ENCODE data around the gene CLIC3.
"Not testable (repeated sequence)": the region's sequence is repeated elsewhere in the genome, so short reads cannot be mapped to it uniquely, and the experiment has no call there.

CLIC3 gene

DNA sequence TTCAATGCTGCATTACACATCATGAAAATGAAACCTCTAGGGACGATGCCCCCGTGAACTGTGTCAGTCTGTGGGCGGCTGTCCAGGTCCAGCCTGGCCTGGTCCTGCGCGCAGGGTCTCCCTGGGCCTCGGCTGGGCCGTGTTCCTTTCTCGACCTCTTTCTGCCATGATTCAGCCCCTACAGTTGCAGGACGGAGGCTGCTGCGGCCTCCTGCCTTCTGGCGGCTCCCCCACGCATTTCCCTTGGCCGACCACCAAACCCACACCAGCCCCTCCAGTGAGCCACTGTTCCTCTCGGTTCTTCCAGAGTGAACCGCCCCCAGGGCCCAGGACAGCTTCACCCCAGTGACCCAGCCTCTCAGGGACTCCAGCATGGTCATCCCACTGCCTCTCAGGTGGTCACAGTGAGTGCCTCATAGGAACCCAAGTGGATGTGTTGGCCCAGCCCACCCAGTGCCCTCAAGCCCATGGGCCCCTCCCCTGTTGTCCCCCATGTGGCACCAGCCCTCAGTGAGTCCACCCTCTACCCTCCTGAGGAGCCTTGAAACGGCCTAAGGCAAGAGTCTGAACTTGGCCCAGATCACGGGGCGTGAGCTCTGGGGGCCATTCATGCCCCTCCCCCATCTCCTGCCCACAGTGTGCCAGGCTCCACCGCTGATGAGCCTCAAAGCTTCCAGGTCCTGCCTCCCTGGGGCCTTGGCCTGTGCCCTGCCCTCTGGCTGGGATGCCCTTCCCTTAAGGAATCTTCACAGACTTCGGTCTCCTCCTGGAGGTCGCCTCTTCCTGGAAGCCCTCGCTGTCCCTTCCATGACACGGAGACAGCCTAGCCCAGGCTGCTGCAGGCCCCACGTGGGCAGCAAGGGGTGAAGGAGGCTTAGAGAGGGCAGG lies 10.0 kb upstream of the CLIC3 start:
- TF ChIP-seq, protein P1, sequence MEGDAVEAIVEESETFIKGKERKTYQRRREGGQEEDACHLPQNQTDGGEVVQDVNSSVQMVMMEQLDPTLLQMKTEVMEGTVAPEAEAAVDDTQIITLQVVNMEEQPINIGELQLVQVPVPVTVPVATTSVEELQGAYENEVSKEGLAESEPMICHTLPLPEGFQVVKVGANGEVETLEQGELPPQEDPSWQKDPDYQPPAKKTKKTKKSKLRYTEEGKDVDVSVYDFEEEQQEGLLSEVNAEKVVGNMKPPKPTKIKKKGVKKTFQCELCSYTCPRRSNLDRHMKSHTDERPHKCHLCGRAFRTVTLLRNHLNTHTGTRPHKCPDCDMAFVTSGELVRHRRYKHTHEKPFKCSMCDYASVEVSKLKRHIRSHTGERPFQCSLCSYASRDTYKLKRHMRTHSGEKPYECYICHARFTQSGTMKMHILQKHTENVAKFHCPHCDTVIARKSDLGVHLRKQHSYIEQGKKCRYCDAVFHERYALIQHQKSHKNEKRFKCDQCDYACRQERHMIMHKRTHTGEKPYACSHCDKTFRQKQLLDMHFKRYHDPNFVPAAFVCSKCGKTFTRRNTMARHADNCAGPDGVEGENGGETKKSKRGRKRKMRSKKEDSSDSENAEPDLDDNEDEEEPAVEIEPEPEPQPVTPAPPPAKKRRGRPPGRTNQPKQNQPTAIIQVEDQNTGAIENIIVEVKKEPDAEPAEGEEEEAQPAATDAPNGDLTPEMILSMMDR (IDR thresholded peaks at IDR 0.05; ENCODE audit: insufficient read depth, low read length, missing control alignments) = no peak
- H3K4me3 ChIP-seq (ENCODE audit: low read depth, low read length) = no peak overlapping the region
- DNase-seq (ENCODE audit: low read depth, low spot score) = no peak
- CTCF ChIA-PET = interaction anchor here (1.2 to 1.4 kb wide), 2 partner anchors 9 to 22 kb away, joined by 3 to 4 read pairs; partner anchors contain the start of gene ABCA2
- POLR2A ChIA-PET = no interaction called here

DNA sequence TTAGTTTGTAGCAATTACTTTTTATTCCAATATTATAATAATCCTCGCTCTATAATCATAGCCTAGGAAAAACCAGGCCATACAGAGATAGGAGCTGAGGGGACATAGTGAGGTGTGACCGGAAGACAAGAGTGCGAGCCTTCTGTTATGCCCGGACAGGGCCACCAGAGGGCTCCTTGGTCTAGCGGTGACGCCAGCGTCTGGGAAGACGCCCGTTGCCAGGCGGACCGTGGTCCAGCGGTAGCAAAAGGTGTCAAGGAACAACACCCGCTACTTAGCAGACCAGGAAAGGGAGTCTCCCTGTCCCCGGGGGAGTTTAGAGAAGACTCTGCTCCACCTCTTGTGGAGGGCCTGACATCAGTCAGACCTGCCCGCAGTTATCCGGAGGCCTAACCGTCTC lies 7.9 kb upstream of the CLIC3 start:
- TF ChIP-seq, protein P1 (IDR thresholded peaks at IDR 0.05; ENCODE audit: insufficient read depth, low read length, missing control alignments) = peak; percentile 13
- POLR2A ChIA-PET; H3K4me3 ChIP-seq (ENCODE audit: low read depth, low read length); DNase-seq (ENCODE audit: low read depth, low spot score): not testable (repeated sequence)
- CTCF ChIA-PET = interaction anchor here (1.8 kb wide), 1 partner anchor 12 kb away, joined by 6 read pairs; the partner anchor contains the start of gene PAXX

DNA sequence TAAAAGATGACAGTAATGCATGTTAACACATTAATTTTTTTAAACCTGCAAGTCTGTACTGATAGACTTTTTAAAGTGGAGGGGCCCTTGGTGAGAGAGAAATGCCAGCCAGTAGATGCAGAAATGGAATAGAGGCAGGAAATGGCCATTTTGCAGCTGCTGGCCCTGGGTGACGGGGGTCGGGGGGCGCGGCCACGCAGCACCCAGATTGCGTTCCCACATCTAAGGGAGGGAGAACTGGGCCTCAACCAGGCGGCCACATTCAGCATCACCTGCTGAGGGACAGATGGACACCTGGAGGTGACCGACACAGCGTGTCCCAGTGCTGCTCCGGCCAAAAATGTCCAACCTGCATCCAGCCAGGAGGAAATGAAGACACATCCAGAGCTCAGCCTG lies 6.3 kb upstream of the CLIC3 start:
- TF ChIP-seq, protein P1 (IDR thresholded peaks at IDR 0.05; ENCODE audit: insufficient read depth, low read length, missing control alignments) = no peak
- no peak overlapping the region for H3K4me3 ChIP-seq (ENCODE audit: low read depth, low read length)
- ChIA-PET CTCF (interaction anchor here (0.8 to 1.7 kb wide), 5 partner anchors 14 to 55 kb away, joined by 3 to 15 read pairs (median 4); no protein-coding TSS in a partner anchor), POLR2A (no interaction called here)
- DNase-seq (ENCODE audit: low read depth, low spot score) = no peak

DNA sequence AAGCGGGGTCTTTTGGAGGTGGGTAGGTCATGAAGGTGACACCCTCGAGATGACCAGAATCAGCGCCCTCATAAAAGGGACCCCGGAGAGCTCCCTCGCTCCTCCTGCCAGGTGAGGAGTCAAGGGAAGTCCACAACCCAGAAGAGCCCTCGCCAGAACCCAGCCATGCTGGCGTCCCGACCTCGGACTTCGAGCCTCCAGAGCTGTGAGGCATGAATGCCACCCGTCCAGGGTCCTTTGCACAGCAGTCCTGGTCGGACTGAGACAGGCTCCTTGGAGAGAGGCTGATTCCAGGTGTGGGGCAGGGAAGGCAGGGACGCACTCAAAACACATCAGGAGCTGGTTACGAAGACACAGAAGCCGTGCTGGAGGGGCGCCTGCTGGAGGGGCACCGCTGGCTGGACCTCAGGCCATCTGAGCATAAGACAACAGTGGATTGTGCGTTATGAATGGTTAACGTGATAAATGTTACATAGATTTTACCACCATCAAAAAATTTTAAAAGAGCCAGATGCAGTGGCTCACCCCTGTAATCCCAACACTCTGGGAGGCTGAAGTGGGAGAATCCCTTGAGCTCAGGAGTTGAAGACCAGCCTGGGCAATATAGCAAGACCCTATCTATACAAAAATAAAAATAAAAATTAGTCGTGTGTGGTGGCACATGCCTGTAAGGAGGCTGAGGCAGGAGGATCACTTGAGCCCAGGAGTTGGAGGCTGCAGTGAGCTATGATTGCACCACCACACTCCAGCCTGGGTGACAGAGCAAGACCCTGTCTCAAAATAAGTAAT lies 5.7 kb upstream of the CLIC3 start:
- CTCF ChIA-PET = interaction anchor here (0.8 to 1.7 kb wide), 5 partner anchors 25 to 54 kb away, joined by 3 to 15 read pairs (median 4); no protein-coding TSS in a partner anchor
- H3K4me3 ChIP-seq (ENCODE audit: low read depth, low read length) = no peak overlapping the region
- POLR2A ChIA-PET = no interaction called here
- no peak for DNase-seq (ENCODE audit: low read depth, low spot score)
- TF ChIP-seq, protein P1 (IDR thresholded peaks at IDR 0.05; ENCODE audit: insufficient read depth, low read length, missing control alignments) = no peak

DNA sequence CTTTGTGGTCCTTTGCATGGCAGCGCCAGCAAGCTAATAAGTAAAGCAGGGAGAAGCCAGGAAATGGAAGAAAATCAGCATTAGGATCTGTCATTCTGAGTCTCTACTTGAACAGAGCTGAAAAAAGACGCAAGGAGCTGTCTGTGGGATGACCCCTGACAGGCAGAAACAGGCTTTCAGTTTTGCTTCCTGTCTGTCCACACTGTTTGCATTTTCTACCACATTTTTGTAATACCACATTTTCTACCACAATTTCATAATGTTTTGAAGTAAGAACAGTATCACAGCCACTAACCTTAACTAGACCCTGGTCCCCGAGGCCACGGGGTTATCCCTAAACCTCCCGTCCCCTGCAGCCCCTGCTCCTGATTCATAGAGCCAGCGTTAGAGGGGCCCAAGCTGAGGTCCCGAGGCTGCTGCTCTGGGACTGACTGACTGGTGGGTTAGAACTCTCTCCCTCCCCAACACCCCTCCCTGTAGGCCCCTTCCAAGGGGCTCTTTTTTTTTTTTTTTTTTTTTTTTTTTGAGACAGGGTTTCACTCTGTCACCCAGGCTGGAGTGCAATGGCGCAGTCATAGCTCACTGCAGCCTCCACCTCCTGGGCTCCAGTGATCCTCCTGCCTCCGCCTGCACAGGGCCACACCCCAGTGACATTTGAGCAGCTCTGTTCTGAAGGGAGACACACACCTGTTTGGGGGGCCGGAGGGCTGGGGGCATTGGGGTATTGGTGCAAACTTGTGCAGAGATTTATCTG lies 4.0 kb upstream of the CLIC3 start:
- TF ChIP-seq, protein P1 (IDR thresholded peaks at IDR 0.05; ENCODE audit: insufficient read depth, low read length, missing control alignments) = no peak
- CTCF ChIA-PET = interaction anchor here (0.9 to 2.7 kb wide), 4 partner anchors 19 to 52 kb away, joined by 3 to 25 read pairs (median 5); partner anchors contain the start of gene ABCA2
- POLR2A ChIA-PET = no interaction called here
- no peak overlapping the region for H3K4me3 ChIP-seq (ENCODE audit: low read depth, low read length)
- DNase-seq (ENCODE audit: low read depth, low spot score) = peak; percentile 42
